GM12891 (cell line): Measurements from ENCODE around the gene CRIP1.

ENCODE experiments used
- POLR2A ChIP-seq: IDR thresholded peaks from 2 replicates; pipeline ENCODE4 v1.6.1; 2011; ENCODE audit warnings: low read depth, low read length, control low read depth
- POLR2AphosphoS5 ChIP-seq: IDR thresholded peaks from 2 replicates; pipeline ENCODE4 v1.6.1; 2011; ENCODE audit warnings: low read depth, low read length, control low read depth

- TF ChIP-seq POLR2A (no peak), POLR2AphosphoS5 (no peak)
Measured at GRCh38 chr14:105502446-105503295, 16.0 kb downstream of the CRIP1 start.
